NCI-H526 (cell line): ENCODE data around the gene AREL1.

Source experiments
- DNase-seq, 2 experiments: peaks; one replicate each; lab custom pipeline; 2025; lab: John Stamatoyannopoulos, UW

AREL1 gene

DNA sequence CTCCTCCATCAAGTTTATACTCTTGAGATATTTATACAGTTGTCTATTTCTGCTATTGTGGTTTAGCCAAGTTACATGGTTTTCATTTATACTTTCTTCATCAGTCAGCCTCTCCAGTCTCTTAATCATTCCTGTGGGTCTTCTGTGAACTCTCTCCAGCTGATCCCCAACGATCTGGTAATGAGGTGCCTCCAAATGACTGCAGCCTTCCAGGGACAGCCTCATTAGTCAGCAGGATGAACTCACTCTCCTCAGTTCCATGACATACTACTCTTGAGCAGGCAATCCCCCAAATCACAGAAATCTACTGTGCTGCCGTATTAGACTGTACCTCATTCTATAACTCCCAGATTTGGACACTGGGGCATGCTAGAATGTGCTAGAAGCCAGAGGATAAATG is 15.3 kb downstream of the AREL1 start:
- no peak for DNase-seq

GRCh38 chr14:74697011-74697410 is 15.9 kb downstream of the AREL1 start:
- DNase-seq: no peak

DNA sequence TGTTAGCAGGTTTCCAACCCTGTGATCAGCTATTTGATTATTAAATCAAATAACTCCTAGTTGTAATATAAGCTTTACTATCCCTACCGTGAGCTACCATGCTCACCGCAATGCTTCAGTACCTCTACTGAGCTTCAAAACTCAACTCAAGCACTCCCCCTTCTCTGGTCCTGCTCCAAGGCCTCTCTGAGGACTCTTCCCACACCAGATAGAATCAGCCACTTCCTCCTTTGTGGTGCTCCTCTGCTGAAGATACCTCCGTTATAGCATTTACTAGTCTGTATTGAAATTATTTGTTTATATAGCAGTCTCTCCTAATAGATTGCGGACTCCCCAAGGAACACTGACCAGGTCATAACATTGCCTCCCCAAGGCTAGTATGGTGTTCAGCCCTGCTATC is 17.5 kb downstream of the AREL1 start:
- DNase-seq: no peak

GRCh38 chr14:74693191-74693590 is 19.7 kb downstream of the AREL1 start:
- DNase-seq: no peak

DNA sequence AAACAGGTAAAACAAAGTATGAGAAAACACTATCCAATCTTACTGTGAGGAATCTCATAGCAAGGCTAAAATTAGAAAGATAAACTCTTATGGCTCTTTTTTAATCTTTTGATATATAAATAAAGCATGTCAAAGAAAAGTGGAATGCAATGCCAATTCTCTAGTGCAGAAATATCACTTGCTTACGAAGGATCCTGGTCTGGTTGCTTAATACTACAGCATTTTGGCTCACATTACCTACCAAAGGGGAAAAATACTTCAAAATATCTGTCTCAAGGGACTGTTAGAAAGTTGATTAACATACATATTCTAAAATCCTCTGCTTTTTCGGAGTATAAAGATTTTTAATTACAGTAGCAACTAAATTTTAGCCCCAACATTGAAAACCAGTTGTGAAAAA is 21.4 kb downstream of the AREL1 start:
- DNase-seq: no peak

DNA sequence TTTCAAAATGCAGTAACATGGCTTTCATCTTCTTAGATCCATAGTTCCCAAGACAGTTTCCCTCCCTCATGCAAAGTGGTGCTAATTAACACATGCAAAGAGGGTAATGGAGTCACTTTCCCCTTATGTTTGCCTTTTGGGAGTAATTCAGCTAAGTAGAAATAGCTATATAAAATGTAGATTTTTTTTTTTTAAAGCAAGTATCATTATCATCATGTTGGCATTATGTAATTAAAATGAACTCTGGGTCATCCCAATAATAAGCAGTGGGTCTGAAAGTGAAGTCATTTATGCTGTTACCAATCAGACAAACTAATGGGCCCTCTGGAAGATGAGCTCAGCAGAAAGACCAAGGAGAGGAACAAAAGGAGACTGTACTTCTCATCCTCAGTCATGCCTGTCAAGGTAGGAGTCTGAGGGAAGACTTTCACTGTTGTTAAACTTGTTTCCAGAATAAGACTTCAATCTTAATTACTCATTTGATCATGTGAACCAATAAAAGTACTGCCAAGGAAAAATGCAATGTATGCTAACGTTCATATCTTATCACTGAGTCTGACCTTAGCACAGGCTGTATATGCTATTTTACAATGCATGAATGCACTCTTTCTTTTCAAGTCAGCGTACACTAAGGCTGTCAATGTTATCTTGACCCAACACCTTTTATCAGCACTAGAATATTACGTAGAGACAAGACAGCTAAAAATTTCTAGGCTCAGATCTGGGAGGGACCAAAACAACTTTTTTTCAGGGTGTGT is 26.8 kb downstream of the AREL1 start:
- peak in 1 of 2 experiments; percentile 19 for DNase-seq

DNA sequence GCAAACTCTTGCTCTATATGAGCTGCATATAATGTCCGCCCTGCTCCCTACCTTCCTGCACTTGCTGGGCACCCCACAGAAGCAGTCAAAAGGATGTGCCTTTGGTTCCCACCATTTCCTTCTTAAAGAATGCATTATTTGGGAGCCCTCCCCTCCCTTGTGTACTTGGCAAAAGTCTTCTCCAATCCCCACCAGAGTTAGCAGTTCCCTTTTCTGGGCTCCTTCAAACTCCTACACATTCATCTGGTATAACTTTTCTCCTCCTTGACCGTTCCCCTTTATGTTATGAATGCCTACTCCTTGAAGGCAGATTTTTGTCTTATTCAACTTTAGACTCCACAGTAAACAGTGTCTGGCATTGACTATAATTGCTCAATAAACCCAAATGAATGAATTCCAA is 27.8 kb downstream of the AREL1 start:
- DNase-seq: no peak

- DNase-seq: peak; percentile 56 to 69
These were observed 28.4 kb downstream of the AREL1 start for GRCh38 chr14:74684434-74684833.

- no peak for DNase-seq
These were observed 29.5 kb downstream of the AREL1 start for GRCh38 chr14:74683406-74683805.

- no peak for DNase-seq
These were observed 30.5 kb downstream of the AREL1 start for GRCh38 chr14:74682169-74682952.

DNA sequence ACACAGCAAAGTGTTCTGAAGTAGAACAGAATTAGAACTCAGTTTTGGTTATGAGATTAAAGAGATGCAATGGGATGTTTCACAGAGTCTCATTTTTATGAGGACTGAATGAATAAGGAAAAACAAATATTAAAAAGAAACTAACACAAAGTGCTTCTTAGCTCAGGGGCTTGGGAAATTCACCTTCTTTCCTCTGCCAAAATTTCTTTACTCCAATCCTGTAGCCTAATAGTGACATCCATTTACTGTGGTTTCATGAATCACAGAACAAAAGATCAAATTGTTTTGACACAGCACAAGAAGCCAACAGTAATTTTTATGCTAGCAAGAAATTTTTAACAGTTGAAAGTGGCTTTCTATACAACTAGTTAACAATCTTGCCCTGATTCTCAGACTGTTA is 37.7 kb downstream of the AREL1 start:
- no peak for DNase-seq

DNA sequence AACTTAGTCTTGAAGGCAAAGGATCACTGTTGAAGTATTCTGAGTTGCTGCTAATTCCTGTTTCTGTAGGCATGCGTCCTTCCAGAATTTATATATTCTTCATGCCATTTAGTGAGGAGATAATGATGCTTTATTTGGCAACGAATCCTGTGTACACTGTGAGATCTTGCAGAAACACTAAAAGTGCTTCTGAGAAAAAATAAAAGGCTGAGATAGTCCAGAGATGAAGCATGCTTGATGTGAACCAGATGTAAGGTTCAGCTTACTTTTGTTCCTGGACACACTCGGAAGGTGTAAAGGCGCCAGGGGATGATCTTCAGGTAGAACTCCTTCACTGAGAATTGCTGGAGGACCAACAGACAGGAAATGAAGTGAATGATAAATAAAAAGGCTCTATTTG is 39.1 kb downstream of the AREL1 start:
- no peak for DNase-seq

- no peak for DNase-seq
These were observed 41.1 kb downstream of the AREL1 start for GRCh38 chr14:74671789-74672188.

- no peak for DNase-seq
These were observed 42.0 kb downstream of the AREL1 start for GRCh38 chr14:74670726-74671411.

- no peak for DNase-seq
These were observed 43.0 kb downstream of the AREL1 start for GRCh38 chr14:74669846-74670245.

GRCh38 chr14:74669256-74669655 is 43.6 kb downstream of the AREL1 start:
- DNase-seq: no peak

DNA sequence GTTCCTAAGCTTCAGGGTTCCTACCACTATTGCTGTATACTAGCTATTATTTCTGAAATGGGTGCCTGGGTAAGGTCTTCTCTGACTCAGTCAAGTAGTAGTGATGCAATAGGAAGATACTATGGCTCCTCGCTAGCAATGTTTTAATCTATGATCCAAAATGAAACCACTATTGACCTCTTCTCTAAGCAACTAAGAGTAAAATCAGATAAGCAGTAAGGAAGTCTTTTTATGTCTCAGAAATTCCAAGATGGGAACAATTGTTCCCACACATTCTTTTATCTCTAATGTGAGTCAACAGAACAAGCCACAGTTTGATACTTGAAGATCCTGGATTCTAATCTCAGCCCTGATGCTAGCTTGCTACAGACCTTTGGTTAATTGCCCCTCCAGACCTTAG is 45.1 kb downstream of the AREL1 start:
- no peak for DNase-seq

GRCh38 chr14:74664717-74665116 is 48.2 kb downstream of the AREL1 start:
- no peak for DNase-seq

GRCh38 chr14:74663884-74664283 is 49.0 kb downstream of the AREL1 start:
- DNase-seq: no peak

- DNase-seq: no peak
These were observed 51.0 kb downstream of the AREL1 start for GRCh38 chr14:74661726-74662450.

DNA sequence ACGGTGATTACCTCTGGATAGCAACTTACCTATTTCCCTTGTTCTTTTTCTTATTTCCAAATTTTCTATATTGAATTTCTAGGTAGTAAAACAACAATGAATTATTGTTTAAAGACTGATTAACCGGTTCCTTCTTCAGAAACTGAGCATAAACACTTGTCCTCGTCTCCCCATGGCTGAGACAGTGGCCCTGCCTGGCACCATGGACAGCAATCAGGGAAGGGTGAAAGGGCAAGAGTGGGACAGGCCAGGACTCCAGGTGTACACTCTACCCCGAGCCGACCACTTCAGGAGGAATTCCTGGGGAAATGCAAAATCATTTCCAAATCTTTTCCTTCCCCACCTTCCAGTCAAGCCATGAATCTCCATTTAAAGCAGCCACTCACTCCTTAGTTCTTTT is 52.0 kb downstream of the AREL1 start:
- DNase-seq: no peak

DNA sequence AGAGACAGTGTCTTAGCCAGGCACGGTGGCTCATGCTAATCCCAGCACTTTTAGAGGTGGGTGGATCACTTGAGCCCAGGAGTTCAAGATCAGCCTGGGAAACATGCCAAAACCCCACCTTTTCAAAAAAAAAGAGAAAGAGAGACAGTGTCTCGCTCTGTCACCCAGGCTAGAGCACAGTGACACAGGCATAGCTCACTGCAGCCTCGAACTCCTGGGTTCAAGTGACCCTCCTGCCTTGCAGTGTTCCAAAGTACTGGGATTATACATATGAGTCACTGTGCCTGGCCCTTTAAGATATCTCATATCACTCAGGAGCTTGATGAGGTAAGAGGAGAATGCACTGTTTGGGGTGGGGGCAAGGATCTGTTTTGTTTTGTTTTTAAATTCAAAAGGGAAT is 52.7 kb downstream of the AREL1 start:
- DNase-seq: no peak
